ENCODE results near the gene TTLL5. TPM values are rescaled to one million over a fixed set of nuclear protein-coding genes. Genes with fewer than 3 reads are reported as not detected.

TTLL5 gene
- total RNA-seq, 1 experiment from 2014 or later = 35.7 TPM

DNA sequence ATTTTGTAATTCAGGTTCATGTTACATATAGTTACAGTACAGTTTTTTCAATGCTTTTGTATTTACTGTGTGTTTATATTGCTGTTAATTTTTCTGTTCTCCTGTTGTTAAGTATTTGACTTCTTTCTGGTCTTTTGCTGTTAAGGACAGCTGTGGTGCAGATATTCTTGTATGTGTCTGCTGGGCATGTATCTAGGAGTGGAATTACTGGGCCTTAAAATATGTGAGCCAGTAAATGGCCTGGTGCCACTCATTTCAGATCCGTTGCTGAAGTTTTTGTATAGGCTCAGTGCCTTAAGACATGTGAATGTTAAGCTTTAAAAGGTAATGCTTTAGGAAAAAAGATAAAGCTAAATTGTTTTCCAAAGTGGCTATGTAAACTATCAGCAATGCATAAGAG, 87.3 kb downstream of the TTLL5 start:
- Mint-ChIP-seq H3K36me3 (ENCODE audit: insufficient read depth in 1 of 3, low read depth in 3 of 3) (peaks cover 30 to 45% (median 38%) of the 10 kb centered on the region in 3 experiments), H3K4me1 (peaks cover 0 to 4% of the 10 kb centered on the region in 2 experiments; a peak in 2 of 4 replicates), H3K4me3 (no peak overlapping the region), H3K27ac (no peak overlapping the region), H3K27me3 (ENCODE audit: low read depth) (no peaks in the 10 kb centered on the region), H3K9me3 (peaks cover 3% of the 10 kb centered on the region in 2 experiments; a peak in 3 of 5 replicates)
- H3K9ac ChIP-seq (ENCODE audit: extremely low read depth, insufficient read length, low read length) = no peak overlapping the region
- TF ChIP-seq, protein P1, sequence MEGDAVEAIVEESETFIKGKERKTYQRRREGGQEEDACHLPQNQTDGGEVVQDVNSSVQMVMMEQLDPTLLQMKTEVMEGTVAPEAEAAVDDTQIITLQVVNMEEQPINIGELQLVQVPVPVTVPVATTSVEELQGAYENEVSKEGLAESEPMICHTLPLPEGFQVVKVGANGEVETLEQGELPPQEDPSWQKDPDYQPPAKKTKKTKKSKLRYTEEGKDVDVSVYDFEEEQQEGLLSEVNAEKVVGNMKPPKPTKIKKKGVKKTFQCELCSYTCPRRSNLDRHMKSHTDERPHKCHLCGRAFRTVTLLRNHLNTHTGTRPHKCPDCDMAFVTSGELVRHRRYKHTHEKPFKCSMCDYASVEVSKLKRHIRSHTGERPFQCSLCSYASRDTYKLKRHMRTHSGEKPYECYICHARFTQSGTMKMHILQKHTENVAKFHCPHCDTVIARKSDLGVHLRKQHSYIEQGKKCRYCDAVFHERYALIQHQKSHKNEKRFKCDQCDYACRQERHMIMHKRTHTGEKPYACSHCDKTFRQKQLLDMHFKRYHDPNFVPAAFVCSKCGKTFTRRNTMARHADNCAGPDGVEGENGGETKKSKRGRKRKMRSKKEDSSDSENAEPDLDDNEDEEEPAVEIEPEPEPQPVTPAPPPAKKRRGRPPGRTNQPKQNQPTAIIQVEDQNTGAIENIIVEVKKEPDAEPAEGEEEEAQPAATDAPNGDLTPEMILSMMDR (conservative IDR thresholded peaks at IDR 0.05) = no peak
- H3K79me2 ChIP-seq (ENCODE audit: insufficient read depth, low read length) = no peaks in the 10 kb centered on the region
- H4K91ac ChIP-seq (ENCODE audit: insufficient read length, low read depth, low read length) = no peak overlapping the region
- no peak overlapping the region for H3T11ph ChIP-seq (ENCODE audit: low read length)
- no peak overlapping the region for H2BK15ac ChIP-seq (ENCODE audit: low read depth, low read length)
- H3K14ac ChIP-seq (ENCODE audit: insufficient read depth, low read length) = no peak overlapping the region
- H2BK120ac ChIP-seq (ENCODE audit: low read depth, low read length, poor library complexity, severe bottlenecking) = no peak overlapping the region
- H3K9me3 ChIP-seq (ENCODE audit: control insufficient read depth, low read depth, low read length) = no peaks in the 10 kb centered on the region
- no peak overlapping the region for H2BK12ac ChIP-seq (ENCODE audit: insufficient read length, low read depth, low read length)
- H3K4ac ChIP-seq (ENCODE audit: low read depth, low read length) = no peak overlapping the region
- no peaks in the 10 kb centered on the region for H3K79me1 ChIP-seq (ENCODE audit: insufficient read depth, low read depth, low read length, poor library complexity, severe bottlenecking)
- H3K4me1 ChIP-seq (ENCODE audit: insufficient read depth, low read length) = no peaks in the 10 kb centered on the region
- H4K8ac ChIP-seq (replicated peaks; ENCODE audit: insufficient read length, low read depth, low read length) = no peak overlapping the region
- H4K5ac ChIP-seq (ENCODE audit: insufficient read length, low read depth, low read length) = no peak overlapping the region
- H2BK5ac ChIP-seq (ENCODE audit: insufficient read length, low read length) = no peak overlapping the region
- no peak overlapping the region for H3K23ac ChIP-seq (ENCODE audit: insufficient read length, low read depth, low read length)
- DNase-seq = no peak
- H3K4me2 ChIP-seq (ENCODE audit: insufficient read depth, insufficient read length, low read length) = no peak overlapping the region
- H3K27ac ChIP-seq (ENCODE audit: insufficient read length, low read depth, low read length) = no peak overlapping the region
- H3K56ac ChIP-seq (ENCODE audit: insufficient read length, low read depth, low read length) = no peak overlapping the region
- no peak overlapping the region for H2AK5ac ChIP-seq (ENCODE audit: insufficient read length, low read length)
- no peaks in the 10 kb centered on the region for H3K23me2 ChIP-seq (ENCODE audit: insufficient read length, low read depth, low read length, poor library complexity, severe bottlenecking)
- H4K20me1 ChIP-seq (ENCODE audit: control insufficient read depth, insufficient read depth, insufficient read length) = no peaks in the 10 kb centered on the region
- no peaks in the 10 kb centered on the region for H3K27me3 ChIP-seq (ENCODE audit: insufficient read depth, low read length)
- no peak overlapping the region for H2BK20ac ChIP-seq (ENCODE audit: low read depth, low read length, poor library complexity, severe bottlenecking)
- WGBS (ENCODE audit: extremely low coverage, insufficient read length, low lambda C conversion rate) = no CpG with 5 or more reads among the region's 1 CpG
- no peak overlapping the region for H3K18ac ChIP-seq (ENCODE audit: insufficient read length, low read depth, low read length)
- no peak overlapping the region for H2AFZ ChIP-seq (ENCODE audit: low read length)
